K562 (cell line): ENCODE data around the gene FAM193A. TPM values are rescaled to one million over a fixed set of nuclear protein-coding genes. Genes with fewer than 3 reads are reported as not detected.

Source experiments
- ATAC-seq: fragments of 200-7000 bp; cut with Tn5 transposase; 3 replicates; pipeline ENCODE4 v1.9.1; 2020; ENCODE audit warnings: moderate library complexity
- BruUV-seq: library from RNA; stranded (reverse); fragments of 400-500 nt; replicated peaks from 2 replicates; lab custom pipeline; 2021; lab: Mats Ljungman, UMichigan
- CTCF ChIA-PET: fragments of 300-600 bp; formaldehyde crosslinking; extraction: SDS; loops from one replicate; lab custom pipeline; 2021; ENCODE audit warnings: low intra/inter-chr PET ratio; lab: Yijun Ruan, JAX
- POLR2A ChIA-PET: fragments of 300-600, 350-650 bp; sonication (Branson Sonifier 250); formaldehyde crosslinking; extraction: SDS; loops from one replicate; lab custom pipeline; 2021; ENCODE audit warnings: antibody characterized with exemption, inconsistent platforms; lab: Yijun Ruan, JAX
- DNase-seq, 4 experiments: peaks; one replicate each; pipeline versions ENCODE4 v3.0.0 to v3.0.0-alpha.2; 2011 to 2018; ENCODE audit warnings: low spot score in 3 of 4, mixed read lengths in 3 of 4; ENCODE audit errors: extremely low read depth in 1 of 4
- FAIRE-seq: peaks from 2 replicates; lab custom pipeline; 2011; peaks lifted over from hg19 to GRCh38; lab: Jason Lieb, UNC
- H2AFZ ChIP-seq: 2 replicates; pipeline ENCODE4 v1.6.0; 2011; ENCODE audit warnings: low read depth, low read length, control low read depth, inconsistent platforms
- H3K27ac ChIP-seq: fragments of 200-600 bp; 3 replicates; pipeline ENCODE4 v1.8.0; 2011; ENCODE audit warnings: low read depth, mild to moderate bottlenecking, control low read depth, inconsistent platforms, low read length, moderate library complexity, mixed read lengths; ENCODE audit errors: extremely low read depth
- H3K27me3 ChIP-seq, 2 experiments: fragments of 300-600 bp in 1 of 2; 2 replicates in 1 of 2; 3 replicates in 1 of 2; pipeline versions ENCODE4 v1.6.0 to v1.8.0; 2011; ENCODE audit warnings: inconsistent platforms in 2 of 2, low read length in 2 of 2, mild to moderate bottlenecking in 1 of 2, mixed read lengths in 1 of 2, moderate library complexity in 1 of 2; ENCODE audit not compliant: control insufficient read depth in 2 of 2, insufficient read depth in 2 of 2
- H3K36me3 ChIP-seq: fragments of 300-600 bp; 3 replicates; pipeline ENCODE4 v1.8.0; 2011; ENCODE audit warnings: mild to moderate bottlenecking, low read length, inconsistent platforms; ENCODE audit not compliant: control insufficient read depth, insufficient read depth
- H3K4me1 ChIP-seq, 2 experiments: fragments of 200-600 bp in 1 of 2; replicated peaks in 1 of 2; 2 replicates in 1 of 2; 3 replicates in 1 of 2; pipeline versions ENCODE4 v1.5.1 to v1.8.0; 2011; ENCODE audit warnings: inconsistent platforms in 2 of 2, low read length in 2 of 2, mild to moderate bottlenecking in 1 of 2, mixed read lengths in 1 of 2, moderate library complexity in 1 of 2; ENCODE audit not compliant: control insufficient read depth in 2 of 2, insufficient read depth in 2 of 2
- H3K4me2 ChIP-seq: 2 replicates; pipeline ENCODE4 v1.6.1; 2011; ENCODE audit warnings: low read length, control low read depth, inconsistent platforms, mixed read lengths; ENCODE audit not compliant: insufficient read depth
- H3K4me3 ChIP-seq: fragments of 200-600 bp; sonication (generic), shearing (Covaris generic); 2 replicates; pipeline ENCODE4 v1.5.1; 2016; ENCODE audit warnings: control low read depth, inconsistent platforms
- H3K79me2 ChIP-seq: fragments of 200-600 bp; 3 replicates; pipeline ENCODE4 v1.8.0; 2011; ENCODE audit warnings: low read length, inconsistent platforms; ENCODE audit not compliant: control insufficient read depth, insufficient read depth
- H3K9ac ChIP-seq, 2 experiments: 2 replicates each; pipeline versions ENCODE4 v1.6.0 to v1.6.1; 2011; ENCODE audit warnings: low read depth in 2 of 2, low read length in 2 of 2, control low read depth in 1 of 2, inconsistent platforms in 1 of 2, mild to moderate bottlenecking in 1 of 2, mixed read lengths in 1 of 2; ENCODE audit not compliant: insufficient read depth in 1 of 2
- H3K9me1 ChIP-seq: one replicate; pipeline ENCODE4 v1.6.0; 2011; ENCODE audit warnings: inconsistent platforms, mild to moderate bottlenecking, low read length, moderate library complexity; ENCODE audit not compliant: control insufficient read depth, insufficient read depth
- H3K9me3 ChIP-seq: replicated peaks from 2 replicates; pipeline ENCODE4 v1.5.1; 2011; ENCODE audit warnings: low read depth, low read length, inconsistent platforms; ENCODE audit not compliant: control insufficient read depth, insufficient read depth
- H4K20me1 ChIP-seq: replicated peaks from 2 replicates; pipeline ENCODE4 v1.6.1; 2011; ENCODE audit warnings: low read length, inconsistent platforms, mixed read lengths; ENCODE audit not compliant: control insufficient read depth, insufficient read depth
- KAT7 ChIP-seq: sonication (generic); formaldehyde crosslinking; IDR thresholded peaks from 2 replicates; pipeline ENCODE4 v1.8.0; 2022; ENCODE audit warnings: missing genetic modification reagents, mild to moderate bottlenecking, borderline replicate concordance
- MEIS2 ChIP-seq: fragments of 450-650 bp; IDR thresholded peaks from 2 replicates; pipeline ENCODE4 v1.6.1; 2014; ENCODE audit warnings: mild to moderate bottlenecking; ENCODE audit not compliant: partially characterized antibody
- PBX2 ChIP-seq, 2 experiments: IDR thresholded peaks in 1 of 2; conservative IDR thresholded peaks in 1 of 2; 2 replicates each; pipeline ENCODE4 v1.6.1; 2016; ENCODE audit warnings: low read depth in 2 of 2, mild to moderate bottlenecking in 1 of 2, missing compliant biosample characterization in 1 of 2, missing genetic modification characterization in 1 of 2, moderate library complexity in 1 of 2
- PKNOX1 ChIP-seq: fragments of 450-650 bp; IDR thresholded peaks from 2 replicates; pipeline ENCODE4 v1.6.1; 2016
- SUPT5H ChIP-seq: fragments of 450-650 bp; IDR thresholded peaks from 2 replicates; pipeline ENCODE4 v1.6.1; 2016
- THRAP3 ChIP-seq: fragments of 450-650 bp; IDR thresholded peaks from 2 replicates; pipeline ENCODE4 v1.6.1; 2016; ENCODE audit warnings: mild to moderate bottlenecking, inconsistent platforms, borderline replicate concordance
- ZBTB2 ChIP-seq: fragments of 450-650 bp; IDR thresholded peaks from 2 replicates; pipeline ENCODE4 v1.6.1; 2016; ENCODE audit warnings: antibody characterized with exemption
- WGBS: fragments of 100-300 bp; shearing (Covaris generic); methylation state at CpG from one replicate; pipeline ENCODE4 v1.1.6; 2016; ENCODE audit warnings: low coverage, mixed read lengths; ENCODE audit not compliant: insufficient coverage; ENCODE audit errors: missing lambda C conversion rate; 5-methylcytosine and 5-hydroxymethylcytosine counted together
- in situ Hi-C: fragments of 300-500 bp; cut with MboI; formaldehyde crosslinking; loops from 4 replicates; pipeline ENCODE4 v1.15.0; 2018; ENCODE audit warnings: inconsistent platforms, mixed read lengths
- intact Hi-C: fragments of 100-400 bp; cut with micrococcal nuclease; formaldehyde crosslinking; loops from 2 replicates; pipeline ENCODE4 v1.14.2; 2022
- polyA plus RNA-seq, 8 experiments: library from polyadenylated mRNA; depleted of rRNA in 4 of 8; stranded (reverse) in 5 of 8; unstranded in 3 of 8; fragments of >200 nt; fragmentation: Nextera tagmentation in 2 of 8; fragmentation: Illumina TruSeq in 1 of 8; extraction: Ambion mirVana in 2 of 8; extraction: Trizol in 1 of 8; gene quantifications; 2 replicates each; pipeline versions ENCODE4 v1.2.1 to v1.2.3, GENCODE V29; 2011 to 2014; ENCODE audit warnings: inconsistent platforms in 1 of 8, missing spikeins in 1 of 8
- total RNA-seq, 7 experiments: library from RNA; depleted of rRNA in 6 of 7; stranded (reverse); fragments of >200 nt in 6 of 7; fragmentation: Illumina TruSeq in 2 of 7; extraction: Trizol in 2 of 7; gene quantifications; 2 replicates each; pipeline versions ENCODE4 v1.2.1 to v1.2.3, GENCODE V29; 2011 to 2021; ENCODE audit warnings: low replicate concordance in 1 of 7

Gene FAM193A
- total and polyA plus RNA-seq, 9 of the 15 experiments (the other 6 are each of a cell fraction or from before 2014, with no cell fraction given): 0.46 to 24.6 (median 9.6) TPM

- H3K9me1 ChIP-seq: no peaks in the 10 kb centered on the region
- no peak for FAIRE-seq
- ATAC-seq: no peak
- H3K36me3 ChIP-seq: peaks cover 92% of the 10 kb centered on the region; the same call in 2 of the 3 replicates
- H3K27ac ChIP-seq: no peak overlapping the region
- ChIA-PET CTCF (no interaction called here), POLR2A (interaction anchor here (0.6 to 0.7 kb wide), 3 partner anchors 8 to 138 kb away, joined by 3 read pairs; no protein-coding TSS in a partner anchor)
- no peaks in the 10 kb centered on the region for H3K4me1 ChIP-seq
- H3K79me2 ChIP-seq: no peaks in the 10 kb centered on the region
- no peak overlapping the region for H3K4me3 ChIP-seq
- intact Hi-C loops (no loop called here), in situ Hi-C loops (no loop called here)
- WGBS: 97% methylated on average over 8 of the region's 8 CpGs
- TF ChIP-seq ZBTB2 (no peak), THRAP3 (no peak), KAT7 (CRISPR knock-in tag) (no peak)
- H3K4me2 ChIP-seq: no peak overlapping the region
- no peak overlapping the region for H2AFZ ChIP-seq
- BruUV-seq: no TSS peak
- DNase-seq: no peak
- H3K9ac ChIP-seq: peak overlapping the region in 1 of 2 experiments; percentile 65; a peak in 1 of 4 replicates
- H3K9me3 ChIP-seq: no peaks in the 10 kb centered on the region
- no peaks in the 10 kb centered on the region for H3K27me3 ChIP-seq
- H4K20me1 ChIP-seq: no peaks in the 10 kb centered on the region
Observed at GRCh38 chr4:2697995-2698414, 161.6 kb downstream of the FAM193A start.

- TF ChIP-seq SUPT5H: no peak
- peak; percentile 72 for TF ChIP-seq MEIS2
- no peak for TF ChIP-seq PBX2 (CRISPR knock-in tag; IDR thresholded peaks at IDR 0.05; ENCODE audit: low read depth)
- peak; percentile 47 for TF ChIP-seq PBX2 (tag; conservative IDR thresholded peaks at IDR 0.05; ENCODE audit: low read depth)
- peak; percentile 49; the same call in 1 of the 2 replicates for TF ChIP-seq PKNOX1
- TF ChIP-seq, all 486 proteins: peak for 3
- intact Hi-C loops (no loop called here), in situ Hi-C loops (no loop called here)
- Histone ChIP-seq H3K9me1 (no peaks in the 10 kb centered on the region), H3K9me3 (no peaks in the 10 kb centered on the region), H3K79me2 (no peaks in the 10 kb centered on the region), H3K27ac (no peak overlapping the region), H2AFZ (no peak overlapping the region), H3K9ac (no peak overlapping the region), H4K20me1 (no peaks in the 10 kb centered on the region), H3K36me3 (peaks cover 94% of the 10 kb centered on the region; the same call in 2 of the 3 replicates), H3K4me2 (no peak overlapping the region), H3K4me1 (no peaks in the 10 kb centered on the region), H3K4me3 (no peak overlapping the region), H3K27me3 (no peaks in the 10 kb centered on the region)
- ATAC-seq (no peak), FAIRE-seq (no peak), DNase-seq (no peak)
- CTCF ChIA-PET: no interaction called here
- 83% methylated on average over 1 of the region's 1 CpG for WGBS
- no TSS peak for BruUV-seq
- POLR2A ChIA-PET: no interaction called here
Observed at GRCh38 chr4:2698504-2698903, 162.1 kb downstream of the FAM193A start.
